ENCODE data around the gene PDXDC1.
"Not testable (repeated sequence)": the region's sequence is repeated elsewhere in the genome, so short reads cannot be mapped to it uniquely, and the experiment has no call there.

Gene PDXDC1

GRCh38 chr16:15035163-15035729 is 60.4 kb downstream of the PDXDC1 start:
- no peak for DNase-seq (ENCODE audit: low read depth in 2 of 2)

- no peak for DNase-seq (ENCODE audit: low read depth in 2 of 2)
Observed at GRCh38 chr16:15037003-15037402, 62.2 kb downstream of the PDXDC1 start.

DNA sequence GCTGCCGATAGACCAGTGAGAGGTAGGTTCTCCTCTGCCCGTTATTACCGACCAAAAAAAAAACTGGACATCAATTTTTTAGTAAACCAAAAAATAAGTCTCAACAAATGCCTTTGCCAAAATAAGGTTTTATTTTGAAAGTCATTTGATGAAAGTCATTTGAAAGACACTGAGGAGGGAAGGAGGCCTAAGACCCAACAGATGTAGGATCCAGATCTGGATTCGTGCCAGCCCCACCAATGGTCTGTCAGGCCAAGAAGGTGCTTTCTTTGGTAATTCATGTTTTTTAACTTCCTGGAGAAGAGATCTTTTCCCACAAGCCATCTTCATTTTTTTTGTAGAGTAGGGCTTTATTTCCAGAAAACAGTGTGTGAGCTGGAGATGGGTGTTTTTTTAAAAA is 62.9 kb downstream of the PDXDC1 start:
- no peak for DNase-seq (ENCODE audit: low read depth in 2 of 2)

GRCh38 chr16:15038689-15039088 is 63.9 kb downstream of the PDXDC1 start:
- DNase-seq (ENCODE audit: low read depth in 2 of 2) = no peak

- no peak for DNase-seq (ENCODE audit: low read depth in 2 of 2)
Observed at GRCh38 chr16:15041271-15042004, 66.6 kb downstream of the PDXDC1 start.

DNA sequence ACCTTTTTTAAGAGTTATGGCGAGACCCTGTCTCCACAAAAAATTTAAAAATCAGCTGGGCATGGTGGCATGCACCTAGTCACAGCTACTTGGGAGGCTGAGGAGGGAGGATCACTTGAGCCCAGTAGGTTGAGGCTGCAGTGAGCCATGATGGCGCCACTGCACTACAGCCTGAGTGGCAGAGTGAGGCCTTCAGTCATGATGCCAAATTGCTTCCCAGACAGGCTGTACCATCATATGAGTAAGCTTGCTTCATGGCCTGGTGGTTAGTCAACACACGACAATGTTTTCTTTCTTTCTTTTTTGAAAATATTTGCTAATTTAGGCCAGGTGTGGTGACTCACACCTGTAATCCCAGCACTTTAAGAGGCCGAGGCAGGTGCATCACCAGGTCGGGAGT is 68.5 kb downstream of the PDXDC1 start:
- no peak for DNase-seq (ENCODE audit: low read depth in 2 of 2)

GRCh38 chr16:15044286-15044685 is 69.5 kb downstream of the PDXDC1 start:
- no peak for DNase-seq (ENCODE audit: low read depth in 2 of 2)

GRCh38 chr16:15045270-15045669 is 70.4 kb downstream of the PDXDC1 start:
- not testable (repeated sequence) for DNase-seq (ENCODE audit: low read depth in 2 of 2)

DNA sequence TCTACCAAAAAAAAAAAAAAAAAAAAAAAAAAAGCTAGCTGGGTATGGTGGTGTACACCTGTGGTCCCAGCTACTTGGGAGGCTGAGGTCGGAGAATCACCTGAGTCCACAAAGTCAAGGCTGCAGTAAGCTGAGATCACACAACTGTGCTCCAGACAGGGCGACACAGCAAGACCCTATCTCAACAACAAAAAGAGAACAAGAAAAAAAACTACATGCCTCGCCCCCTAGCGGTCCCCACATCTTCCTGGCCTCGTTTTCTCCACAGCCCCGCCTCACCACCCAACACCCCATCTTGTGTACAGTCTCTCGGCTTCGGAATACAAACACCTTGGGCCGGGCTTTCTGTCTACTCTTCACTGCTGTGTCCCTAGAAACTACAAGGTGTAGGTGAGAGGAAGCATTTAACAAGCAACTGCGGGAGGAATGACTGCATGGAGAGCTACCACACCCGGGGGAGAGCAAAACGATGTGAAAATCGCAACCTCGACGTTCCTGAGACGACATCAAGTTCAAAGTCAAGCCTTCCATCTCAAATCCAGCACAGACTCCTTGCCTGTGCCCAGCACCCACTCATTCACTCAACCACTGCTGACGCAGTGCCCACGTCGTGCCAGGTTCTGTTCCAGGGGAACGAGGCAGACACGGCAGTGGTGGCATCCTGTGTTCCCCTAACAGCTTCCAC is 72.0 kb downstream of the PDXDC1 start:
- no peak for DNase-seq (ENCODE audit: low read depth in 2 of 2)

- no peak for DNase-seq (ENCODE audit: low read depth in 2 of 2)
Observed at GRCh38 chr16:15049581-15050180, 74.9 kb downstream of the PDXDC1 start.

DNA sequence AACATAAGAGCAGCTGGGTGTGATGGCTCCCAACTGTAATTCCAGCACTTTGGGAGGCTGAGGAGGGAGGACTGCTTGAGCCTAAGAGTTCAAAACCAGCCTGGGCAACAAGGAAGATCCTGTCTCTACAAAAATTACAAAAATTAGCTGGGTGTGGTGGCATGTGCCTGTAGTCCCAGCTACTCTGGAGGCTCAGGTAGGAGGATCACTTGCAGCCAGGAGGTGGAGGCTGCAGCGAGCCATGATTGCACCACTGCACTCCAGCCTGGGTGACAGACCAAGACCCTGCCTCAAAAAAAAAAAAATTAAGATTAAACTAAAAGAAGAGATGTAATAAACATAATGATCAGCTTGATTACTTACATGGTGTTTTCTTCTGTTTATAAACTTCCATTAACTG is 75.6 kb downstream of the PDXDC1 start:
- DNase-seq (ENCODE audit: low read depth in 2 of 2) = not testable (repeated sequence)

GRCh38 chr16:15051387-15051951 is 76.6 kb downstream of the PDXDC1 start:
- DNase-seq (ENCODE audit: low read depth in 2 of 2) = no peak

DNA sequence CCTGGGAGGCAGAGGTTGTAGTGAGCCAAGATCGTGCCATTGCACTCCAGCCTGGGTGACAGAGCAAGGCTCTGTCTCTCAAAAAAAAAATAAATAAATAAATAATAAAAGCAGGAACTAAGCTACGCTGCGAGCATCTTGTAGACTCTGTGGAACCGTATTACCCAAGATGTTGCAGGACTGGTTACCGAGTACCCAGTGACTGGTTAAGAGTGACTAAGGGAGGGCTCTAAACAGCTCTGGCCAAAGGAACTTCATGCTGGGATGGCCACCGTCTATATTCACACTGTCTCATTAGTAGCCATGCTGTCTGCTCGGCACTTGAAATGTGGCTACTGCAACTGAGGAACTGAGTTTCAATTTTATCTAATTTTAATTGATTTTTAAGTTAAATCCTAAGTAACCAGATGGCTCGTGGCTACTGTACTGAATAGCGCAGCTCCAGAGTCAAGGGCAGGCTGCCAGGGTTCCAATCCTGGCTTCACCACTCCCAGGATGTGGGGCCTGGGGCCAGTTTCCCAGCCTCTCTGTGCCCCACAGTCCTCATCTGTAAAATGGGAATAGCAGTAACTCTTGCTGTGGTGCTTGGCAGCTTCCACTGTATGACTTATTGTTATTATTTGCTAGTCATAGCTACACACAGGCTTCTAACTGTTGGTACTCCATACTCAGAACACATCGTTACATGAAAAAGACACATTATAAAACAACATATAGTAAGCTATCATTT is 78.1 kb downstream of the PDXDC1 start:
- no peak for DNase-seq (ENCODE audit: low read depth in 2 of 2)

DNA sequence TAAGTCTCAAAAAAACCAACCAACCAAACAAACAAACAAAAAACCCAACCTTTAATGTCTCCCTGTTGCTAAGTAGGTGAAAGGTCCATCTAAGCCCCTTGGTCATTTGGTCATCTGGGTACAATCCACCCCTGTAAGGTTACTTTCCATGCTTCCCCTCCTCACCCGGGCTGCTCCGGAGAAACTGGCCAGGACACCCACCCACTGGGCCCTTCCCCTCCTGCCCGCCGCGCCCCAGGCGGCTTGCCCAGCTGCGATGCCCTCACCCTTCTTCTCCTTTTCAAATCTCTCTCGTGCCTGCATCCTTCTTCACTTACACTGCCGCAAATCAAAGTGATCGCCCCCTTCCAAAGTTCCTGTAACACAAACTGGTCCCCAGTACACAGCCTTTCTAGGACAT is 79.1 kb downstream of the PDXDC1 start:
- no peak for DNase-seq (ENCODE audit: low read depth in 2 of 2)

DNA sequence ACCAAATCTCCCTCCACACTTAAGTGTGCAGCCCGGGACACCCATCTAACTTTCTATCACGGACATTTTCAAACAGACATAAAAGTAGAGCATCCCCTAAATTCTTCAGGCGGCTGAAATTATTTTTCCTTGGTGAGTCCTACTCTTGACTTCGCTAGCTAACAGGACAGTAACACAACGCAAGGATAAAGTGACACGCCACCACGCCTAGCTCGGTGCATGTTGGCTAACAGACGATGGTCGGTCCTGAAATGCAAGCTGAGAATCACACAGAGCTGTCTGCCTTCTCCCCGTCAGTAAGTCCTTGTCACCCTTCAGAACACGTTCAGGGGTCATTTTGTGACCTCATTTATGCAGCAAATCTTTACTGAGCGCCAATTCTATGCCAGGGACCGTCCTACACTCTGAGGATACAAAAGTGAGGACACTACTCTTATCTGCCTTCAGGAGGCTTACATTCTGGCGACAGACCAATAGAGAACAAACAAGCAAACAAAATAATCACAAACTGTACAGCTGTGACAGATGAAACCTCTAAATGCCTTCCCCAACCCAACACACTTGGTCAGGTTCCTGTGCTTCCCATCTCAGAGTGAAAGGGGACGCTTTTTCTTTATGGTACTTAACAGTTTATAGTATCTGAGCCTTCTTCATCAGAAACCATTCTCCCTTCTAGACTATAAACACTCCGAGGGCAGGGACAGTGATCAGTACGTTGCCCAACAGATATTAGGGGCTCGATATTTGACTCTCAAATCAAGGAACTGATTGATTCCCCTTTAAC is 79.7 kb downstream of the PDXDC1 start:
- DNase-seq (ENCODE audit: low read depth in 2 of 2) = no peak

- DNase-seq (ENCODE audit: low read depth in 2 of 2) = peak in 1 of 2 donors; percentile 48
Observed at GRCh38 chr16:15055141-15056053, 80.6 kb downstream of the PDXDC1 start.

DNA sequence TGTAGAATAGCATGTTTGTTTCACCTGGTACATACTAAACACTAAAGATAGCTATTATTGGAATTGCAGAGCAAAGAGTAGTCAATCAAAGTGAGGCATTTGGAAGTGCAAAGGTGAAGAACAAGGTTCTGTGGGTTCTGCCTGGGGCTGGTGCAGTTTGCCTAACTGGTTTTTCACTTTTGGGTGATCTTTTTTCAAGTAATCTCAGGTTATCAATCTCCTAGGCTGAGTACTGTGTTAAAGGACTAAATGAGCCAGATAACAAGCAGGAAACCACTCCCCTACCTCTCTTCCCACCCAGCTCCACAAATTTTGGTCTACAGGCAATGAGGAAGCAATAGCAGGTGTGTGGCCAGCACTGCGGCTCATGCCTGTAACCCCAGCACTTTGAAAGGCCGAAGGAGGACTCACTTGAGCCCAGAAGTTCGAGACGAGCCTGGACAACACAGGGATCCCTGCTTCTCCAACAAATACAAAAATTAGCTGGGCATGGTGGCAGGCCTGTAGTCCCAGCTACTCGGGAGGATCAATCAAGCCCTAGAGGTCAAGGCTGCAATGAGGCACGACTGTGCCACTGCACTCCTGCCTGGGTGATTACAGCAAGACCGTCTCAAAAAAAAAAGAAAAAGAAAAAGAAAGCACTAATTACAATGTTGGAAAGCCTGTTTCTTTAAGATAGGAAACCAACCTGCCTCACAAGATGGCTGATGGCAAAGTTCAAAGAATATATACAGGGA is 83.0 kb downstream of the PDXDC1 start:
- no peak for DNase-seq (ENCODE audit: low read depth in 2 of 2)

DNA sequence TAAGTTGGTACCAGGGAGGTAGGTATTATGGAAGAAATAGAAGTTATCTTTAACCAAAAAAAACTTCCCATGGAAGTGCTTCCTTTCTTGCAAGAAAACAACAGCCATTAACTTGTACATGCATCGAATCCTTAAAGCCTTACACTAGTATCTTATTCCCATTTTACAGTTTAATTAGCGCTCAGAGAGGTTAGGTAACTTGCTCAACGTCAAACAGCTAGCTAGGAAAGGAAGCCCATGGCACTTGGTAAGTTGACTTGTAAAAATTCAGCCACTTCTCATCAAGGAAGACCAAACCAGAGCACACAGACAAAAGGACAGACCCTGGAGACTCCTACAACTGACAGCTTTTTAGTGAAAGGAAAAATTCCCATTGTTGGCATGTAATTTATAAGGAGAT is 84.5 kb downstream of the PDXDC1 start:
- no peak for DNase-seq (ENCODE audit: low read depth in 2 of 2)

All from stimulated activated CD8-positive, alpha-beta memory T cell treated with anti-CD3 and anti-CD28 coated beads, Interleukin-7, amount 100 ng/mL, for 1 hour (primary cell).